Measurements from ENCODE around the gene PTPRT. TPM values are rescaled to one million over a fixed set of nuclear protein-coding genes. Genes with fewer than 3 reads are reported as not detected.

The PTPRT gene
- total RNA-seq, 1 experiment from 2014 or later: not detected

DNA sequence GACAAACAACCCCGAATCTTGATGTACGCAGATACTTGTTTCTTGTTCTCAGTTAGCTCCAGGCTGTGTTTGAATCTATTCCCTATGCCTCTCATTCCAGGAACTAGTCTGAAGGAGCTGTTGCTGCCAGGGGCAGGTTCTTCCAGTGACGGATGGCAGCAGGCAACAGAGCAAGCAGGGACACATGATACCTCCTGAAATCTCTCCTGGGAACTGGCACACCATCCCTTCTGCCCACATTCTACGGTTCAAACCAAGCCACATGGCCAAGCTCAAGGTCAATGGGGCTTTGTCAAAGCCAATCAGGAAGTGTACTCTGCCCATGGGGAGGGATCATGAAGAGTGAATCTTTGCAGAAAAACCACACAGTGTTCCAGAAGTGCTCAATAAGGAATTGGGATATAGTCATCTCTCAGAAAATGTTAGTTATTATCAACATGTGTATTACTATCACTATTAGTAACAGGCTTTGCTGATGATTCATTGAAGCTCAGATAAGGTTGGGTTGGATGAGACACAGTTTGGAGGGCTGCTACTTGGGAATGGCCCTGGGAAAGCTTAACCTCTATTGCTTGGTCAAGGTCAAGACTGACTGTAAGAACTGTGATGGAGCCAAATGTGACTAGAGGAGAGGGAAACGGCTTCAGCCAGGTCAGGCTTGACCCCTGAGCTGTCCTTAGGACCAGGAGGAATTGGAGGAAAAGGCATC, 454.9 kb downstream of the PTPRT start:
- DNase-seq (ENCODE audit: low spot score): no peak

DNA sequence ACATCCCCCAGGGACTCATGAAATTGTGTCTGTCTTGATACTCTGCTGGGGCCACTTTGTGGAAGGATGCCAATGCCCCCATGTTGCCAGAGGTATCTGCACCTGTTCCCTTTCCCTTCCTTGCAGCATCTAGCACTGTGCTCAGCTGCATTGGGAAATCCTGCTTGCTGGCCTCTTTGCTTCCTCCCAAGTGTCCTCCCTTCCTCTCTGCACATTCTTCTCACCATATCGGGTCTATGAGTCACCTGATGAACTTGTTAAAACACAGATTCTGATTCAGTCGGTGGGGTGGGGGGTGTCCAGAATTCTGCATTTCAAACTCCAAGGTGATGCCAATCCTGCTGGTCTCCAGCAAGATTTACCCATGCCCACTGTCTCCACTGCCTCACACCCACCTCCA, 467.8 kb downstream of the PTPRT start:
- no peak for DNase-seq (ENCODE audit: low spot score)

DNA sequence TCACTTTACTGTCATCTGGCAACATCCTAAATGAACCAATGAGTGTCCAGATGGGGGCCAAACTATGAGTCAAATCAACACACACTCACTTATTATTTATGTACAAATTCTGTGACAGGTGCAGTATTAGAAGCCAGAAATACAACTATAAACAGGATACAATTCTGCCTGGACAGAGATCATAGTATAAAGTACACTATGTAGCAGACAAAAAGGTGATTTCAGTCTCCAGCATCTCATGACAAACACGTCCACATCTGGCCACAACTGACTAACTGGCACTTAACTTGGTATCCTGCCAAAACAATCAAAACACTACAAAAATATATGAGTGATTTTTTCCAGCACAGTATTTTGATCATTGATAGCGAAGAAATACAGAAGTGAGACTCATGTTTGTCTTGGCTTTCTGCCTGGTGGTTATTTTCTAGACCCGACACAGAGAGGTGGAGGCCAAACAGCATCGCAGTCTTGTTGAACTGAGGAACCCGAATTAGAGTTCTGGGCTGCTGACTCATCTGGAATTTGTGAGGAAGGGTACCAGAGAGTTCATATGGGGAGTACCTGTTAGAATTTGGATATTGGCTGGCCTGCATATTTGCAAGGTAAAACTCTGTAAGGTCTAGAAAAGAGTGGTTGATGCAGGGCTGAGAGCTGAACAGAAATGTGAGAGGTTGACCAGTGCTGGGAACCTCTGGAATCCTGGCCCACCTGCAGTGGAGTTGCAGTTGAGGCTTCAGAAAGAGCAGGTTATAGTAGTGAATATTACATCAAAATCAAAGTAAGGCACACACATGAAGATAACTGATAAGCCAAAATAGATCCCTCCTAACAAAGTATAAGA, 475.2 kb downstream of the PTPRT start:
- DNase-seq (ENCODE audit: low spot score): no peak

DNA sequence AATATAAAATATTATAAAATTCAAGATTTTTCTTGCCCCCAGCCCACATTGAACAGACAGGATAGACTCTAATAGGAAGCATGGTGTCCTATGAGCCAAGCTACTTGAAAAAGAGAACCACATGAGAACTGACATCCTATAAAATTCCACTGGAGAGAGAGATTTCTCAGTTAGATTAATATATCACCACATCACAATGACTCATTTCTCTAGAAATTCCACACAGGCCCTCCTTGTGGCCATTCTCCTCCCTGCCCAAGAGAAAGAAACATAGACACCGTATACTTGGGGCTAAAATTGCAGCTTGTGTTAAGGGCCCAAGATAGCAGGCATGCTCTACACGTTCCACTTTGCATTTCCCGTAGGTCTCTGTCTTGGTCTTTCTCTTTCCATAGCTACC, 481.4 kb downstream of the PTPRT start:
- DNase-seq (ENCODE audit: low spot score): no peak

DNA sequence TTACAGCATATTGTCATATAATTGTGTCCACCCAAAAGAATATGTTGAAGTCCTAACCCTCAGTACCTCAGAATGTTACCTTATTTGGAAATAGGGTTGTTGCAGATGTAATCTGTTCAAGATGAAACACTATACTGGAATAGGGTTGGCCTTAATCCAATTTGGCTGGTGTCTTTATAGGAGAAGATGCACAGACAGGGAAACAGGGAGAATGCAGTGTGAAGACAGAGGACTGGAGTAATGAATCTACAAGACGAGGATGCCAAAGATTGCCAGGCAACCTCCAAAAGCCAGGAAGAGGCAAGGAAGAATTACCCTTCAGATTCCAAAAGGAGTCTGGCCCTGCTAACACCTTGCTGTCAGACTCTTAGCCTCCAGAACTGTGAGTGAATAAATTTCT, 482.9 kb downstream of the PTPRT start:
- DNase-seq (ENCODE audit: low spot score): no peak

DNA sequence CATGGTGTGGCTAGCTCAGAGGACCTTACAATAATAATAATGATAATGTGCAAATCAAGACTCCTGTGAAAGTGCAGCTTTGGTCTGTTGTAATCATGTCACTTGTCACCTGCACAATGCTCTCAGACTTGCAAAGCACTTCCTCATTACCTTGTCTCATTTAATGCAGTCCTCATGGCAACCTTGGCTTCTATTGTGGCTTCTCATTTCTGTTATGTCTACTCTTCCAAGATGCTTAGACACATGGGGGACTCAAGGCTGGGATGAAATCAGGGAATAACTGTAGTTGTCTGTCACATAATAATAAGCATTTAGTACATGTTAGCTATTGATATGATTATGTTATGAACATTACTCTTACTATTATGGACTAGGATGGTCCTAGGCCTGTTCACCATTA, 484.2 kb downstream of the PTPRT start:
- DNase-seq (ENCODE audit: low spot score): no peak

DNA sequence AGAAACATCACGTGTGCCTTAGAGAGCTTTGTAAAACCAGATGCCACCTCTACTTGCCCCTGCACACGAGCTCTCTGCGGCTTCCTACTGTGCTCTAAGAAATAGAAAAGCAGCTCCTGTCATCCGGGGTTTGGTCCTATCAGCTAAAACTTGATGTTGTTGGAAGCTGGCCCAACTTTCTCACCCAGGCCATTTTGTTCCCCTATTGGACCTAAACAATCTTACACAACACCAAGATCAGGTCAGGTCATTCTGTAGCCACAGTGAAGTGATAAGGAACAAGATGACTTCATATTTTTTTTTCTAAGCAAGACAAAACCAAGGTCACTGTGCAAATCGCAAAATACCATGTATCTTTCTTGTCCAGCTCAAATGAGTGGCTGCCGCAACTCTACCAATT, 486.0 kb downstream of the PTPRT start:
- no peak for DNase-seq (ENCODE audit: low spot score)

DNA sequence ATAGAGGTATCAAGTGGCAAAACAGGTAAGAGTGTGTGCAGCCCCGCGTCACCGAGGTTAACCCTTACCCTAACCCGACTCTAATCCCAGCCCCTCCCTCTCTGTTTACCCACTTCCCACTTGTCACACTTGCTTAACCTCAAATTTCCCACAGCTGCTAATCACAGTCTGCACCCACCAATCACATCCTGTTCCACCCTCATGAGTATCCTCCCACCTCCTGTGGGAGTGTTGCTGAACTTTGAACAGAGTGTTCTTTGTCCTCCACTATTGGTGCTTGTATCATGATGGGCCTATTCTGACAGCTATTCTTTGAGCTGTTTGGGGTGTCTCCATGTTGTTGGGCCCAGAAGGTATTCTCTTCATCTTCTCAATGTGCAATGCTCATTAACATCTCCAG, 487.8 kb downstream of the PTPRT start:
- DNase-seq (ENCODE audit: low spot score): no peak

DNA sequence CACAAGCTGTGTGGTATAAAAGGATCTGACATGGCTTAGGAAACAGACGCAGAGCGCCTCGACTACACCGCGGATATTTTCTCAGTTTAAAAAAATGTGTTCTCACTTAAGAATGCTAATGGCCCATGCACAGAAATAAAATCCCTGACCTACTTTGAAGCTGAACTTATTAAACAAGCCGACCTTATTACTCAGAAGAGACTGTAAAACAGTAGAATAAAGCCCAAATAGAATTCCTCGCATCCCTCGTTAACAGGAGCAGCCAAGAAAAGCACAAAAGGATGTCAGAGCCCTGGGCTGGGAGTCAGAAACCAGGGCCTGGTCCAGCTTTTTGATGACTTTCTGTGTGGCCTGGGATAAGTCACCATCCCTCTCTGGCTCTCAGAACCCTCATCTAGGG, 489.3 kb downstream of the PTPRT start:
- no peak for DNase-seq (ENCODE audit: low spot score)

DNA sequence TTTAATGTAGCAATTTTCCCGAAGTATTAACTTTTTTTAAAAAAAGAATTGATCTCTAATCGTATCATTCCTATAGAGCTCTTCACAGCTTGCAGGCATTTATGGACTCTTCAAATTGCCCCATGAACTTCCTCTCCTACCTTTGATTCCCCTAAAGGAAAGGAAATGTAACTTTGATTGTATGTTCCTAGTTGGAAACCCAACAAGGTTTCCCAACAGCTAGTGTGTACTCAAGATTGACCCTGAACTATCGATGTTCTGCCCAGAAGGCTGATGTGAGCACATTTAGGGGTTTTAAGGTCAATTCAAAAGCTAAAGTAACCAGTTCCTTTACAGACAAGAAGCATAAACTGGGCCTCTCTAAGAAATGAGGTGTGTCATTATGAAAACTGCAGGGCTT, 491.7 kb downstream of the PTPRT start:
- DNase-seq (ENCODE audit: low spot score): no peak

DNA sequence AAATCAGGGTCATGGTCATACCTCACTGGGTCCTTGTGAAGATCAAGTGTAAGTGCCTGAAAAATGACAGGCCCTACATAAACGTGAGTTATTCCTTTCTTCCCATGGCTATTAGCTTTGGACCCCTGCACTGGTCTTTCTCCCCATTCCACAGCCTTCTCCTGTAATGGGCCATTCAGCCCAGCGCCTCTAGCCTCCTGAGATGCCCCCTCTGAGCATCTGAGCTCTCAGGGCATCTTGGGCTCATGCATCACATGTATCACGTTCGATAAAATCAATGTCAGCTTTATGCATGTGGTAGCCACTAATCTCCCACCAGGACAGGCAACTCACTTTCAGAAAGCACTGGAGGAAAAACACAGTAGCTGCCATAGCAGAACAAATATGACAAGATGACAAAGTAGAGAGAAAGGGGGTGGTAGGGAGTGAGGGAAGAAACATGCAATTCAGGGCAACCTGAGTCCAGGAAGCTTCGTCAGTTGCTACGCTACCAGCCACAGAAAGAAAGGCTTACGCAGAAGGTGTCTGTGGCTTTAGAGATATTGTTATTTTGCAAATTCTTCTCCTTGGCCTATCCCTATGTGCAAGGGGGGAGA, 498.8 kb downstream of the PTPRT start:
- no peak for DNase-seq (ENCODE audit: low spot score)

DNA sequence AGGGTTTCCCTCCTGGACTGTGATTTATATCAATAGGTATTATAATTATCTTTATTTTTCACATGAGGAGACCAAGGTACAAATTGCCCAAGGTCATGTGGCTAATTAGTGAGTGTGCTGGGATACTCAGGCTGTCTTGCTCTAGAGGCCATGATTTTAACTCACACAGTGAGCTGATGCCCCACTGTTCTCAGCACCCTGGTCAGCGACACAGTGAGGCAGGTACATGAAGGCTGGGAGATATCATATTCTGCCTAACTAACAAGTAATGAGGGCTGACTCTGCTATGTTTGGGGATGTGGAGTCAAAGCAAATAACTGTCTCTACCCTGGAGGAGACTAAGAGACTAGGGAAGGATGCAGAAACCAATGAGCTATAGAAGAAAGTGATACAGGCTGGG, 501.1 kb downstream of the PTPRT start:
- no peak for DNase-seq (ENCODE audit: low spot score)

DNA sequence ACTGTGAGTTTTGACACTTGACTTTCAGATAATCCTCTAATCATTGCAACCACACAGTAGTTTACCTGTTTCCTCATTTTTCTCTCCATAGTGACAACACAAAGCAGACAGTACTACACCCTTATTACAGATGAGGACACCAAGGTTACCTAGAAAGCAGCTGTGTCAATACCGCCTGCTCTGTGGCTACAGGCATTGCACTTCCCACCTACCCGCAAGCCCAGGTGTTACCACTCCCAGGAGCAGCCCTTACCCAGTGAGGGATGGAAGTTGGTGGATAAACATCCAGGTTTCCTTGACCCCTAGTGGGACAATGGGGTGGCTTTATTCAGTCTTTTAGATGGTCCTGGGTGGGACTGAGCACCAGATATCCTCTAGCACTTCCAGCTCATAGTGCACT, 503.6 kb downstream of the PTPRT start:
- DNase-seq (ENCODE audit: low spot score): no peak

DNA sequence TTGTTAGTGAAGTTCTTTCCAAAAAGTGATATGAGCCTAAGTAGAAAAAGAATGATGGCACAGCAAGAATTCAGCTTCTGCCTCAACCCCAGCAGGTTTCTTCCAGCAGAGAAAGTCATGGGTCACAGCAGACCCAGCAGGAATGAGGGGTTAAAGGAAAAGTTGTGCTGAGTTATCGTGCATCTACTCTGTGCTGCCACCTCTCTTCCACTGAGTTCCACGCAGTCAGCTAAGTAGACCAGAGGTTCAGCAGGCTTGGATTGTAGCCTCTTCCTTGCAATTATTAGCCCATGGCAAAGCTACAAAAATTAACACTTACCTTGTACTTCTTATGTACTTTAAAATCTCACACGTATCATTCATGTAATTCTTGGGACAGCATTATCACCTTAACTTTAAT, 510.8 kb downstream of the PTPRT start:
- DNase-seq (ENCODE audit: low spot score): no peak

DNA sequence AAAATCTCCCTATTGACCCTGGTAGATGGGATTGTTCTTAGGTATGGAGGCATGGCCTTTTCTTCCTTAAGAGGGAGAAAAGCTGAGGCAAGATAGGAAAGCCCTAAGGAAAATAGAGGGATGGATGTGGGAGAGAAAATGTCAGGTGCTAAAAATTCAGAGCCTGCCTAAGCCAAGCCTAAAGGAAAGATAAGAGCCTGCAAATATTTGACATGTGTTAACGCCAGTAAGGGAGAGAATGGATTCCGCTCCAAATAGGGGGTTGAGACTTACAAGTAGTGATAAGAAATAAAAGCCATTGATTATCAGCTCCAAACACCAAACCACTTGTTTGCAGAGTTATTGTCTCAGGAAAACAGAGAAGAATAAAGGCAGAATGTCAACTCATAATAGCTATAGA, 533.6 kb downstream of the PTPRT start:
- no peak for DNase-seq (ENCODE audit: low spot score)

DNA sequence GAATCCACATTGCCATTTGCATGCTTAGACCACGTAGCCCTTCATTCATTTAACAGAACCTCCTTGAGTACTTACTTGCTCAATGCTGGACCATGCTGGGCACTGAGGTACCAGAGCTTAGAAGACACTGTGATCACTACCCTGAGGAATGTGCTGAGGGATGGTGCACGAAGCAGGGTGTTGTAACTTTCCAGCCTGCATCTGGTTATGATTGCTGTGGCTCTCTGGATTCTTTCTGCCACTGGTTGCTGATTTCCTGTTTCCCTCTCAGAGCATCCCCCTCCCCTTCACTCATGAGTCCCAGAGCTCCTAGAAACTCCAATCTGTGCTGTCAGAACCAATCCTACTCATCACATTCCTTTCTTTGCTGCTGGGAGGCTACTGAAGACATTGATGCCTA, 537.4 kb downstream of the PTPRT start:
- DNase-seq (ENCODE audit: low spot score): no peak

DNA sequence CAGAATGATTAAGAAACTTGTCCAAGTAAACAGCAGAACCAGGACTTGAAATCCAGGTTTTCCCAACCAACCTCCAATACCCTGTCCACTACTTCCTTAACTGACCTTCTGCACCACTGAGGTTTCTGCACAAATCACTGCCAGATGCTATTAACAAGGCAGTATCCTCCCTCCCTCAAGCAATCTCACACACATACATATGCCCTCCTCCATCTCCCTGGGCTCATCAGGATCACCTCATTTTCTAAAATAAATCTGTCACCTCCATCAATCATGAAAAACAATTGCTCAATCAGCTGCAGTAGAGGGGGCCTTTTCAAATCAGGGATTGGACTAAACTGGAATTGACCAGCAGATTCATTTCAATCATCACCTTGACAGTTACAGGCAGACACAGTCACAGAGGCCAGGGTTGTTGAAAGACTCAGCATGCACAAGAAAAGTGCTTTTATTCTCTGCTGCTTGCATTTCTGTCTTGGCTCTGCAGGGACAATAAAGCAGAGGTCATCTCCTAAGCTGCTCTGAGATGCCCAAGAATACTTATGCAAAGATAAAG, 539.4 kb downstream of the PTPRT start:
- DNase-seq (ENCODE audit: low spot score): no peak

DNA sequence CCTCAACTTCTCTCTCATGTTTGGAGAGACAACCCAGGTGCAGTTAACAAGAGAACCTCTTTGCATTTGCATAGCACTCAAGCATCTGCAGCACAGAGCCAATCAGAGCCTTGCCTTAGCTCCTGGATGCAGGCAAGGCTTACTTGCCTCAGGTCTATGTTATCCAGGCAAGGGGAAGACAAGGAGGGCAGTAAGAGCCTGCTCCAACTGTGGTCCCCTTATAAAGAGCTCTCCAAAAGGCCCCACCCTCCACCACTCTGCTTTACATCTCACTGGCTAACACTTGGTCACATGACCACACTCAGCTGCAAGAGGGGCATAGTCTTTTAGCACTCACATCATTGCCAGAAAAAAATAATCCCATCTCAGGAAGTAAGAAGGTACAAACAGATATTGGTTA, 540.0 kb downstream of the PTPRT start:
- DNase-seq (ENCODE audit: low spot score): no peak

DNA sequence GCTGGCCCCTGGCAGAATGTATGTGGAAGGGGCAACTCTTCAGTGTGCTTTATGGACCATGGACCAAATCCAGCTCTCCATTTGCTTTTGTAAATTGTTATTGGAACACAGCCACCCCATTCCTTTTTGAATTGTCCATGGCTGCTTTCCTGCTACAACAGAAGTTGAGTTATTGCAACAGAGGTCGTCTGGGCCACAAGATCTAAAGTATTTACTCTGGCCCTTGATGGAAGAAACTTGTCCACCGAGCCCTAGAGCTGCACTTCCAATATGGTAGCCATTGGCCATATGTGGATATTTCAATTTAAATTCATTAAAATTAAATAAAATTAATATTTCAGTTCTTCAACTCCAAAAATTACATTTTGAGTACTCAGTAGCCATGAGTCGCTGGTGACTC, 543.5 kb downstream of the PTPRT start:
- no peak for DNase-seq (ENCODE audit: low spot score)

DNA sequence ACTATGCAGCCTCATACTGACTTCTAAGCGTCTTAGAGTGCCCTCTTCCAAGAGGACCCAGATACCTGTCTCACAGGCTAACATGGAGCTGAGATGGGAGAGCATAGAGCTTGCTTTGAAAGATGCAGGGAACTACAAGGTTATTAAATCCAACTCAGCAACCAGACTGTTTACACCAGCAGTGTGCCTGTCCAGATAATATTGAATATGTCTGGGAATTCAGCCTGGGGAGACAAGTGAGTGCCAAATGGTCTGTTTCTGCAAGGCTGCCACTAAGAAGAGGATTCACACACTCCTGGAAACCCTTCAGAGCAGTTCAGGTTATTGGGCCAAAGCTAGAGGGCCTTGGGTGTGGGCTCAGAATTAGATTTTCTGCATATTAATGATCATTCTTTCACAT, 547.8 kb downstream of the PTPRT start:
- no peak for DNase-seq (ENCODE audit: low spot score)

DNA sequence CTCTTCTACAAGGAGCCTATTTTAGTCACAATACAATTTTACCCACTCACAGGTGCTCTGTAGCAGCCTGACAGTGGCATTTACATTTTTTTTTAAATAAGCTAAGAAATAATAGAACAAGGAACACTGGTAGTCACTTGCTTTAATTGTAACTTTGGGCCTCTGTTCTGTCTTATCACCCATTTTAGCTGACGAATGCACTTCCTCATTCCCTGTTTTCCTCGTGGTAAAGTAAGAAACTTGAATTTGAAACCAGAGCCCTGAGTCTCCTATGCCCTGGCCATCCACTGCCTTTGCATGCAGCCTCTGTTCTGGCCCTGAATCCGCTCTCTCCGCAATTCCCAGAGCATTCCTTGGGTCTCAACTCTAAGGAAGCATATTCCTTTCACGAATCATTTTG, 550.6 kb downstream of the PTPRT start:
- no peak for DNase-seq (ENCODE audit: low spot score)

DNA sequence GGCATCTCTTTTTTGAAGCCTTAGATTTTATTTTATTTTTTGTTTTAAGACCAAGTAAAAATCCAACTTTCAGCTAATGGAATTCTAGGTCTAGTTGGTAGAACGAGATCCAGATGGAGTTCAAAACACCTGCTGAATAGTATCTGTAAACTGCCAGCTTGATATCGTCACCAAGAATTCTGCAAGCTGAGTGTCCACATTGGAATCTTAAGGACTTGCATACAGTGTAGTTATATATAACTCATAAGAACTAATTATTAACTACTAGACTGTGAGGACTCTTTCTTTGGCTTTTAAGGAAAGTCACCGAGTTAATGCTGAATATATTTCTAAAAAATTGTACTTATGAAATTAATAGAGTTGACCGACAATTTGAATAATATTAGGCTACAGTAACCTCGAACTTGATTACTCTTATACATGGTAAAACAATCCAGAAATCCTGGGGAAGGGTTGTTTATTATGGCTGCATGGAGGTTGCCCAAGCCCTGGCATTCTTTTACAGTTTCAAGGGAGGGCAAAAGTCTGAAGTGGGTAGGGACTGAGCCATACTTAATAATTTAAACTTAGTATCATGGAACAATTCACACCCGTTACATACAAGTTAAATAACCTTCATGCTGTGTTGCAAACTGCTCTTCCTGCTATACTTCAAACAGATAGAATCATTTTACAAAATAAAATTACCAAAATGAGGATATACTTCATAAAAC, 553.9 kb downstream of the PTPRT start:
- no peak for DNase-seq (ENCODE audit: low spot score)
